ENCODE data around the gene OTUB2. TPM values are rescaled to one million over a fixed set of nuclear protein-coding genes. Genes with fewer than 3 reads are reported as not detected.

Gene OTUB2
- polyA plus RNA-seq, 1 of the 3 experiments (the other 2 are of a cell fraction) = 1.4 TPM

DNA sequence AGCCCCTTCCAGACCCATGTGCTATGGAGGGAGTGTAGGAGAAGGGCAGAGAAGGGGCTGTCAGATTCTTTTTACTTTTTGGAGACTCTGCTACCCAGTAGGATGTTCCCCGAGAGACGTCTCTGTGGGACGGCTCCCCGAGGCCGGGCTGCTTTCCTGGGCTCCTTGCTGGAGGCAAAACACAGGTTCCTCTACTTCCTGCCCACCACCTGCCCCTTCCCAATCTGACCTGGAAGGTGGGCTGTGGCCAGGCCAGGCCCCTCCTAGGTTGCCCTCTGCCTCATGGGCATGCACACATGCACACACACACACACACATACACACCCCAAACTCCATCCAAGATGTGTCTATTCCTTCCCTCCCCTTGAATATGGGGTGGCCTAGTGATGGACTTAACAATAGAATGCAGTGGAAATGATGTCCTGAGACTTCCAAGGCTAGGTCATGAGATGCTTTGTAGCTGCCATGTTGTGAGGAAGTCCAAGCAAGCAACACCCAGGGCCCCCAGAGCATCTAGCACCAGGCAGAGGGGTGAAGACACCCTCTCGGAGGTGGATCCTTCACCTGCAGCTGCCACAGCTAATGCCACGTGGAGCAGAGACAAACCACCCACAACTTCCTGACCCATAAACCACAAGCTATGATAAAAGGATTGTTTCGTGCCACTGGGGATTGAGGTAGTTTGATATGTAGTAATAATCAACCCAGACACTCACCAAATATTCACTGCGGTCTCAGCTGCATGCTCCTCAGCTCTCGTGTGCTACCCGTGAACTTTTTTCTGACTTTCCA is 48.2 kb upstream of the OTUB2 start:
- no peak overlapping the region for H3K9ac ChIP-seq
- TF ChIP-seq MXI1 (IDR thresholded peaks at IDR 0.05; ENCODE audit: low read depth, low read length) (no peak), GABPA (IDR thresholded peaks at IDR 0.05; ENCODE audit: low read depth) (no peak), NFIC (IDR thresholded peaks at IDR 0.05; ENCODE audit: borderline replicate concordance) (no peak), RXRA (IDR thresholded peaks at IDR 0.05; ENCODE audit: borderline replicate concordance, low read depth) (no peak), RFX5 (IDR thresholded peaks at IDR 0.05; ENCODE audit: low read length) (no peak), SMC3 (IDR thresholded peaks at IDR 0.05; ENCODE audit: low read depth, low read length) (no peak)
- TF ChIP-seq, protein P1, sequence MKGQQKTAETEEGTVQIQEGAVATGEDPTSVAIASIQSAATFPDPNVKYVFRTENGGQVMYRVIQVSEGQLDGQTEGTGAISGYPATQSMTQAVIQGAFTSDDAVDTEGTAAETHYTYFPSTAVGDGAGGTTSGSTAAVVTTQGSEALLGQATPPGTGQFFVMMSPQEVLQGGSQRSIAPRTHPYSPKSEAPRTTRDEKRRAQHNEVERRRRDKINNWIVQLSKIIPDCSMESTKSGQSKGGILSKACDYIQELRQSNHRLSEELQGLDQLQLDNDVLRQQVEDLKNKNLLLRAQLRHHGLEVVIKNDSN (IDR thresholded peaks at IDR 0.05; ENCODE audit: borderline replicate concordance, low read depth) = no peak
- TF ChIP-seq, protein P2, sequence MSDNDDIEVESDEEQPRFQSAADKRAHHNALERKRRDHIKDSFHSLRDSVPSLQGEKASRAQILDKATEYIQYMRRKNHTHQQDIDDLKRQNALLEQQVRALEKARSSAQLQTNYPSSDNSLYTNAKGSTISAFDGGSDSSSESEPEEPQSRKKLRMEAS (IDR thresholded peaks at IDR 0.05; ENCODE audit: low read depth) = no peak
- no peaks in the 10 kb centered on the region for H3K9me3 ChIP-seq
- no peaks in the 10 kb centered on the region for H3F3A ChIP-seq (replicated peaks; ENCODE audit: insufficient read depth)
- 80% methylated on average over 11 of the region's 11 CpGs for WGBS (ENCODE audit: low lambda C conversion rate)
- H3K4me2 ChIP-seq = no peak overlapping the region
- H2AFZ ChIP-seq (ENCODE audit: low read depth) = no peak overlapping the region
- DNase-seq = no peak
- peaks cover 0 to 3% of the 10 kb centered on the region in 2 experiments; a peak in 1 of 4 replicates for H3K4me1 ChIP-seq (ENCODE audit: control insufficient read depth in 1 of 2, insufficient read depth in 2 of 2, low read depth in 1 of 2, low read length in 1 of 2)
- no peak overlapping the region for H3K27ac ChIP-seq (ENCODE audit: low read depth in 2 of 2, low read length in 1 of 2)
- H4K20me1 ChIP-seq (ENCODE audit: insufficient read depth) = no peaks in the 10 kb centered on the region
- no peaks in the 10 kb centered on the region for H3K36me3 ChIP-seq (replicated peaks in 1 of 2; ENCODE audit: control insufficient read depth in 1 of 2, insufficient read depth in 2 of 2, low read length in 1 of 2)
- ChIA-PET POLR2A (no interaction called here), CTCF (interaction anchor here (0.6 to 2.3 kb wide), 4 partner anchors 23 to 394 kb away, joined by 3 to 9 read pairs (median 4); no protein-coding TSS in a partner anchor)
- H3K4me3 ChIP-seq (ENCODE audit: low read depth in 2 of 2, low read length in 1 of 2) = no peak overlapping the region
- H3K9me2 ChIP-seq = no peaks in the 10 kb centered on the region
- no peaks in the 10 kb centered on the region for H3K27me3 ChIP-seq (ENCODE audit: insufficient read depth)
- H3K79me2 ChIP-seq (ENCODE audit: insufficient read depth) = no peaks in the 10 kb centered on the region

DNA sequence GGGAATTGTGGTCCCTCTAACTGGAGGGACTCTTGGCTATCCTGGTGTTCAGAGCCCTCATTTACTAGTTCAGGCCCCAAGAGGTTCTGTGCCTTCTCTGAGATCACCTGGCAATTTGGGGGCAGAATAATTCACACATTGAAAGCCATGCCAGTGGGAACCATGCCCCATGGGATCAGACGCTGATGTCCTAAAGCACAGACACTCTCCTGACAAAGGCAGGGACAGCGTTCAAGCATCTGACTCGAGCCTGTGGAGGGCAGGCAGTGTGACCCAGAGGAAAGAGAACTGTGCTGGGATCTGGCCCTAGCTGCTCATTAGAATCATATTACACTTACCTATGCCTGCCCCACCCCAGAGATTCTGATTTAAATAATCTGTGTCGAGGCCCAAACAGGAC is 47.4 kb upstream of the OTUB2 start:
- no peaks in the 10 kb centered on the region for H3K9me3 ChIP-seq
- H3K27ac ChIP-seq (ENCODE audit: low read depth in 2 of 2, low read length in 1 of 2) = no peak overlapping the region
- no peaks in the 10 kb centered on the region for H3K79me2 ChIP-seq (ENCODE audit: insufficient read depth)
- TF ChIP-seq GATA2 (CRISPR knock-in tag; IDR thresholded peaks at IDR 0.05) = no peak
- TF ChIP-seq, protein P3, sequence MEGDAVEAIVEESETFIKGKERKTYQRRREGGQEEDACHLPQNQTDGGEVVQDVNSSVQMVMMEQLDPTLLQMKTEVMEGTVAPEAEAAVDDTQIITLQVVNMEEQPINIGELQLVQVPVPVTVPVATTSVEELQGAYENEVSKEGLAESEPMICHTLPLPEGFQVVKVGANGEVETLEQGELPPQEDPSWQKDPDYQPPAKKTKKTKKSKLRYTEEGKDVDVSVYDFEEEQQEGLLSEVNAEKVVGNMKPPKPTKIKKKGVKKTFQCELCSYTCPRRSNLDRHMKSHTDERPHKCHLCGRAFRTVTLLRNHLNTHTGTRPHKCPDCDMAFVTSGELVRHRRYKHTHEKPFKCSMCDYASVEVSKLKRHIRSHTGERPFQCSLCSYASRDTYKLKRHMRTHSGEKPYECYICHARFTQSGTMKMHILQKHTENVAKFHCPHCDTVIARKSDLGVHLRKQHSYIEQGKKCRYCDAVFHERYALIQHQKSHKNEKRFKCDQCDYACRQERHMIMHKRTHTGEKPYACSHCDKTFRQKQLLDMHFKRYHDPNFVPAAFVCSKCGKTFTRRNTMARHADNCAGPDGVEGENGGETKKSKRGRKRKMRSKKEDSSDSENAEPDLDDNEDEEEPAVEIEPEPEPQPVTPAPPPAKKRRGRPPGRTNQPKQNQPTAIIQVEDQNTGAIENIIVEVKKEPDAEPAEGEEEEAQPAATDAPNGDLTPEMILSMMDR (IDR thresholded peaks at IDR 0.05) = no peak
- no peak for TF ChIP-seq TEAD4 (IDR thresholded peaks at IDR 0.05; ENCODE audit: borderline replicate concordance, insufficient read depth)
- TF ChIP-seq MEF2A (IDR thresholded peaks at IDR 0.05; ENCODE audit: borderline replicate concordance, low read depth) = no peak
- TF ChIP-seq, protein P4, sequence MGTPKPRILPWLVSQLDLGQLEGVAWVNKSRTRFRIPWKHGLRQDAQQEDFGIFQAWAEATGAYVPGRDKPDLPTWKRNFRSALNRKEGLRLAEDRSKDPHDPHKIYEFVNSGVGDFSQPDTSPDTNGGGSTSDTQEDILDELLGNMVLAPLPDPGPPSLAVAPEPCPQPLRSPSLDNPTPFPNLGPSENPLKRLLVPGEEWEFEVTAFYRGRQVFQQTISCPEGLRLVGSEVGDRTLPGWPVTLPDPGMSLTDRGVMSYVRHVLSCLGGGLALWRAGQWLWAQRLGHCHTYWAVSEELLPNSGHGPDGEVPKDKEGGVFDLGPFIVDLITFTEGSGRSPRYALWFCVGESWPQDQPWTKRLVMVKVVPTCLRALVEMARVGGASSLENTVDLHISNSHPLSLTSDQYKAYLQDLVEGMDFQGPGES (IDR thresholded peaks at IDR 0.05; ENCODE audit: low read depth, low read length) = no peak
- TF ChIP-seq, protein P5, sequence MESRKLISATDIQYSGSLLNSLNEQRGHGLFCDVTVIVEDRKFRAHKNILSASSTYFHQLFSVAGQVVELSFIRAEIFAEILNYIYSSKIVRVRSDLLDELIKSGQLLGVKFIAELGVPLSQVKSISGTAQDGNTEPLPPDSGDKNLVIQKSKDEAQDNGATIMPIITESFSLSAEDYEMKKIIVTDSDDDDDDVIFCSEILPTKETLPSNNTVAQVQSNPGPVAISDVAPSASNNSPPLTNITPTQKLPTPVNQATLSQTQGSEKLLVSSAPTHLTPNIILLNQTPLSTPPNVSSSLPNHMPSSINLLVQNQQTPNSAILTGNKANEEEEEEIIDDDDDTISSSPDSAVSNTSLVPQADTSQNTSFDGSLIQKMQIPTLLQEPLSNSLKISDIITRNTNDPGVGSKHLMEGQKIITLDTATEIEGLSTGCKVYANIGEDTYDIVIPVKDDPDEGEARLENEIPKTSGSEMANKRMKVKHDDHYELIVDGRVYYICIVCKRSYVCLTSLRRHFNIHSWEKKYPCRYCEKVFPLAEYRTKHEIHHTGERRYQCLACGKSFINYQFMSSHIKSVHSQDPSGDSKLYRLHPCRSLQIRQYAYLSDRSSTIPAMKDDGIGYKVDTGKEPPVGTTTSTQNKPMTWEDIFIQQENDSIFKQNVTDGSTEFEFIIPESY (IDR thresholded peaks at IDR 0.05; ENCODE audit: borderline replicate concordance, low read depth) = no peak
- no peak for TF ChIP-seq SIN3A (IDR thresholded peaks at IDR 0.05; ENCODE audit: borderline replicate concordance, low read depth, low read length)
- no peak for TF ChIP-seq EZH2phosphoT487 (IDR thresholded peaks at IDR 0.05; ENCODE audit: borderline replicate concordance, low read depth)
- H3K4me2 ChIP-seq = no peak overlapping the region
- ChIA-PET POLR2A (no interaction called here), CTCF (interaction anchor here (0.6 to 2.3 kb wide), 3 partner anchors 39 to 395 kb away, joined by 4 to 9 read pairs (median 4); no protein-coding TSS in a partner anchor)
- 70% methylated on average over 4 of the region's 4 CpGs for WGBS (ENCODE audit: low lambda C conversion rate)
- no peak overlapping the region for H3K4me3 ChIP-seq (ENCODE audit: low read depth in 2 of 2, low read length in 1 of 2)
- no peaks in the 10 kb centered on the region for H3K9me2 ChIP-seq
- no peaks in the 10 kb centered on the region for H4K20me1 ChIP-seq (ENCODE audit: insufficient read depth)
- H3F3A ChIP-seq (replicated peaks; ENCODE audit: insufficient read depth) = no peaks in the 10 kb centered on the region
- H3K36me3 ChIP-seq (replicated peaks in 1 of 2; ENCODE audit: control insufficient read depth in 1 of 2, insufficient read depth in 2 of 2, low read length in 1 of 2) = no peaks in the 10 kb centered on the region
- H3K4me1 ChIP-seq (ENCODE audit: control insufficient read depth in 1 of 2, insufficient read depth in 2 of 2, low read depth in 1 of 2, low read length in 1 of 2) = peaks cover 0 to 3% of the 10 kb centered on the region in 2 experiments; a peak in 1 of 4 replicates
- H3K9ac ChIP-seq = no peak overlapping the region
- no peak for DNase-seq
- no peaks in the 10 kb centered on the region for H3K27me3 ChIP-seq (ENCODE audit: insufficient read depth)
- H2AFZ ChIP-seq (ENCODE audit: low read depth) = no peak overlapping the region
